ENCODE measurements around the gene LMX1B. TPM values are rescaled to one million over a fixed set of nuclear protein-coding genes. Genes with fewer than 3 reads are reported as not detected.
A peak's percentile ranks its signal among the peaks of the same experiment; 100 is the strongest.

LMX1B gene
- polyA plus RNA-seq, 12 donors: 0.48 to 7.8 (median 1.2) TPM; not detected in 2

GRCh38 chr9:126604059-126605055 lies 9.4 kb upstream of the LMX1B start:
- DNase-seq: peak; percentile 85

DNA sequence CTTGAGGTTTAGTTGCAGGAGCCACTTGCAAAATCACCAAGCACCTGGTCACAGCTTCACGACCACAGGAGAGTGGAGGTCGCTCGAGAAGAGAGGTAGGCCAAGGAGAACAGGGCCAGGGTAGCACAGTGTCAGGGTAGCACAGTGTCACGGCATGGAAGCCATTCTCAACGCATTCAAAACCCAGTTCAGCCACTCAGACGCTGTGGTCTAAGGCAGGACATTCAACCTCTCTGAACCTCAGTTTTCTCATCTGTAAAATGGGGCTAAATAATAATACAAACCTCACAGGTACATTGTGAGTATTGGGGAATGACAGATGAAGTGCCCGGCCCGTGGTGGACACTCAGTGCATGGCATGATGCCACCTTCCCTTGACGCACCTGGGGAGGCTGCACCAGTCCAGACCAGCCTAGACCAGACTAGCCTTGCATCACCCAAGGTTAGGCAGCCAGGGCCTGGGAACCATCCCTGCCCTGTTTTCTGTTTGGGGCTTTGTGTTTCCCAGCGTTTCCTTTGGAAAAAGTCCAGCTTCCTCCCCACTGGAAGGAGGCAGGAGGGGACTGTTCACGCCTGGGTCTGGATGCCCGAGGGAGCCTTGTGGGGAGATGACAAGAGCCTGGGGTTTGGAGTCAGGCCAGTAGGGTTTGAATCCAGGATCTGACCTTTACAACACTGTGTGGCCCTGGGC lies 7.8 kb upstream of the LMX1B start:
- DNase-seq: no peak

- DNase-seq: no peak
Observed at GRCh38 chr9:126606483-126606870, 7.3 kb upstream of the LMX1B start.

DNA sequence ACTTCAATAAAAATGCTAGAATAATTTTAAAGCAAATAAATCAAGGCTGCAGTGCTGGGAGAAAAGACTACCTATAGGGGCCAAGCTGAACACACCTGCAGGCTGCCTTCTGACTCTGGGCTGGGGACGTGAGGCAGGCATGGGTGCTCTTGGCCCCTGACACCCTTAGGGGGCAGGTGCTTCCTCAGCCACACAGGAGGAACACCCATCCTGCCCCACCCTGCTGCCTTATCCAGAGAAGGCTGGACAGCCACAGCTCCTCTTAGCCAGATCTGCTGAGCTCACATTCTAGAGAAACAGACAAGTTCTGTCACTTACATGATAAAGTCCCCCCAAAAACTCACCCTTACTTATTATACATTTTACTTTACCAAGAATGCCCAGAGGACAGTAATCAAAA lies 6.6 kb upstream of the LMX1B start:
- no peak for DNase-seq

GRCh38 chr9:126607731-126608130 lies 6.0 kb upstream of the LMX1B start:
- DNase-seq: no peak

- DNase-seq: no peak
Observed at GRCh38 chr9:126608551-126608950, 5.2 kb upstream of the LMX1B start.

DNA sequence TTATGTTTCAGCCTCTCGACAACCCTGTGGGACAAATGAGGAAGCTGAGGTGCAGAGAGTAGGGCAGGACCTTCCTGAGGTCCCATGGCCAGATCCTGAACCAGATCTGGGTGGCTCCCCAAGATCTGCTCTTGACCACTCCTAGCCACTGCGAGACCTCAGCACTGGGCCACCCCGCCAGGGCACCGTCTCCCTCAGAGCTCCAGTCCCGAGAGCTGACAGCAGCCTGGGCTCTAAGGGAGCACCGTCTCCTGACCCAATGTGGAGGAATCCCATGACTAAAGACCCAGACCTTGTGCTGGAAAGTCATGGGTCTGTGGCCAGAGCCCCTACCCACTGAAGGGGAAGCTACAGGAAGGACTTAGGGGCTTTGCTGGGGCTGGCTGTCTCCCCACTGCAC lies 4.5 kb upstream of the LMX1B start:
- no peak for DNase-seq

- DNase-seq: no peak
Observed at GRCh38 chr9:126609711-126610388, 3.9 kb upstream of the LMX1B start.

DNA sequence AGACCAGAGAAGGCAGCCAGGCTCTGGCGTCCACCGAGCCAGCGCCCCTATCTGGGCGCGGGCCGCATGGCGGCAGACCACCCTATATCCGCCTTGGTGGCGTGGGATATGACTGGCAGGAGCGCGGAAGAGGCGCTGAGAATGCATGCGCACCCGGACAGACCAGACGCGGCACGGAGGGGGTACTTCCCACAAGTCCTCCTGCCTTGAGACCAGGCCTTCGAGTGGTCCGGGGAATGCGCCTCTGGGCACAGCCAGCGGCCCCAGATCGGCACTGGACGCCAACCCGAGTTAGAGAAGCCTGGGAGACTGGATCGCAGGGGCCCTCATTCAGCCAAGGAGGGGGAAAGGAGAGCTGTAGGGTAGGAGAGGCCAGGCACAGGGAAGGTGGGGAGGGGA lies 2.5 kb upstream of the LMX1B start:
- no peak for DNase-seq

DNA sequence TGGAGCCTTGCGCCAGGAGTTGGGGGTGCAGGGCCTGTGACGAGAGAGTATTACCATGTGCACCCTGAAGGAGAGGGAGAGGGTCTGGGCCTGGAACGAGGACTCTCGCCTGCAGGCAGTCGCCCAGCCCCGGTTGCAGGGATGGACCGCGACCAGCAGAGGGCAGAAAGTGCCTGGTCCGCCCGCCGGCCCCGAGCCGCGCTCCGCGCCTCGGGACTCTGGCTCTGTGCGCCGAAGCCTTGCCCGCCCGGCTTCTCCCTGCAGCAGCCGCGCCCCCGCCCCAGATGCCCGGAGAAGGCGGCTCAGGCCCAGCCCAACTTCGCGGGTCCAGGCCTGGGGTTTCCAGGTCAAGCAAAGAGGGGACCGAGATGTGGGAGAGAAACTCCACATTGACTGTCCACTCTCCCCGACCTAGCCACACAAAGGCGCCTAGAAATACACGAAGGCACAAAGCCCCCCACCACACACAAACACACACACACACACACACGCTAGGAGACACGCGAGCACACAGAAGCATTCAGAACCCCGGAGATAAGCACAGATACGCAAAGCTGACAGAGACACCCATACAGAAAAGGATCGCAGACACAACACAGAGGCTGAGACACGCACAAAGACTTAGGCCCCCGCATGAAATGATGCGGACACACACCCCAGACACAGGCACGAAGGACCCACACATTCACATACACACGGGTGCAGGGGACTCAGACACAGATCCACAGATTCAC lies 2.0 kb upstream of the LMX1B start:
- peak; percentile 71 for DNase-seq

GRCh38 chr9:126612326-126612812 lies 1.4 kb upstream of the LMX1B start:
- DNase-seq: no peak

DNA sequence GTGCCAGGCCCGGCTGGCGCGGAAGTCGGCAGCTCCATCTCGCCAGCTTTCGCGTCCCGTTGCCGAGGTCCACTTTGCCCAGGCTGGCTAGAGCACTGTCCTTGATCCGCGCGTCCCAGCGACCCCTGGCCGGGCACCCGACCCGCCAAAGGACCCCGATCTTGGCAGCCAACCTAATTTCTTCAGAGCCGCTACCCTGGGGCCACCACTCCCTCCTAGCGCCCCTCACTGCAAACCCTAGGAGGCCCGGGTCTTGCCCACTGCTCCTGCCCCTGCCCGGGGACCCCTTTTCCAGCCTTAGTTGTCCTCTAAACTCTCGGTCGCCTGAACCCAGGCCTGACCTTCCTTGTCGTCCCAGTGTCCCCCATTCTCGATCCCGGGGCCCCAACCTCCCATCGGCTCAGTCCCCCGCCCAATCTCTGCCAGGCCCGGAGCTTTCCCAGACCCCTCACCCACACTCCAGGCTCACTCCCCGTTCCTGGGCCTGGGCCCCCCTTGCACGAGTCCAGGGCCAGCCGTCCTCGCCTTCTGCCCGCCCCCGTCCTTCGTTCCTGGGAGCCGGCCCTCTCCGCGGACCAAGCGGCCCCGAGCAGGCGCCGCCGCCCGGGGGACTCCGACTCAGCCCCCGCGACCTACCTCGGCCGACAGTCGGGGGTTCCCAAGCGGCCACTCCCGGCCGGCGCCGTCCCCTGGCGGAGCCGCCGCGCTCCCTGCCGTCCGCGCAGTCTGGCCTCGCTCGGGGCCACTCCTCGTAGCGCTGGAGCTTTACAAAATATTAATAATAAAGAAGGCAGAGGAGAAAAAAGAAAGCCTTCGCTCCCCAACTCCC lies 701 bp upstream of the LMX1B start:
- DNase-seq: no peak

- DNase-seq: no peak
Observed at GRCh38 chr9:126614088-126614454, 343 bp downstream of the LMX1B start.

GRCh38 chr9:126614455-126615244 lies 922 bp downstream of the LMX1B start:
- no peak for DNase-seq

- DNase-seq: no peak
Observed at GRCh38 chr9:126615245-126615790, 1.6 kb downstream of the LMX1B start.

GRCh38 chr9:126615791-126616447 lies 2.2 kb downstream of the LMX1B start:
- no peak for DNase-seq

DNA sequence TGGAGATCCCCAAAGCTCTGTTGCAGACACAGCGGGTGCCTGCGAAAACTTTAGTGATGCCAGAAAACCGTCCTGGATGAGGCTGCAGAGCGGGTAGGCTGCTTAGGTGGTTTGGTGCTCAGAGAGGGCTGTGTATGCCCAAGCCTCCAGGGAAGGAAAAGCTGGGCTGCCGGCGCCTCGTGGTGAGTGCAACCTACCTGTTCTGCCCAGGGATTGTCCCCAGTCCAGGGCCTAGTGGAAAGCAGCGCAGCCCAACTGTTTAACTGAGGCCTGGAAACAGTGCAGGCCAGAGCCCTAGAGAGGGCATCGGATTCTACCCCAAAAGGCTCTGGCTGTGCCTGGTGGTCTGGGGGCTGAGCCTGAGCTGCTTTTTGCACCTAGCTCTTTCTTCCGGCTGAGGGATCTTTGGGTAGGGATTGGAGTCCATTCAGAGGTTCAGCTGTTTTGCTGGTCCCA lies 2.8 kb downstream of the LMX1B start:
- no peak for DNase-seq

DNA sequence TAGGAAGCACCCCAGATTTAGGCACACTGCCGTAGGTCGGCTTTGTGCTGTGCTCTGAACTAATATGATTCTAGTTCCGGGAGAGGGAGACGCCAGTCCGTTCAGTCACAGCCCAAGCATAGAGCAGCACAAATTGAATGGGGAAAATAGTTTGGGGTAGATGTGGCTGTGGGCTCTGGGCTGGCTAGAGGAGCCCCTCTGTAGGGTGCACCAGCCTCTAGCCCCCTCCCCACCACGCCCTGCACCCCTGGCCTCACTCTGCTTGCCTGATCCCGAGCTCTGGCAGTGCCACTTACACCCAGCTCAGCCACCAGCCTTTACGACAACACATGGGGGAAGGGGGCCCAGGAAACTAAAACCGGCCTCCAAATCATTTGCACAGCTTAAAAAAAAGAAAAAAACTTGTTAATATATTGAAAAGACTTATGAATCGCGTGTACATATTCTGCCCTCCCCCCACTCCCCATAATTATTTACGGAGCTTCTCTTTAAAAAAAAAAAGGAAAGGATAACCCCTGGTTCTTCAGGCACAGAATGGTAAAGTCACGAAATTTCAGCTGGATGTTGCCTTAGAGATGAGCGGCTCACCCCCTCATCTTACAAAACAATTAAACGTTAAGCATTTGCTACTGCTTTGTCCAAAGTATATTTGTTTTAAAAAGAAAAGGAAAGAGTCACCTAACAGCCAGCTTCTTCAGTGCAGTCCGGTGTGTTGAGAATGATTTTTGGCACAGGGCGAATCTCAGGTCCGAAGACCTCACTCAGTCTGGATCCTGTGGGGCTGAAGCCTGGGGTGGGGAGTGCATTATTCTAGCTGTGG lies 3.5 kb downstream of the LMX1B start:
- DNase-seq: no peak
